K562 (cell line): Measurements from ENCODE around the gene ABCB9. TPM values are rescaled to one million over a fixed set of nuclear protein-coding genes. Genes with fewer than 3 reads are reported as not detected.
A peak's percentile ranks its signal among the peaks of the same experiment; 100 is the strongest.

ENCODE experiments used
- ATF4 ChIP-seq: fragments of 450-650 bp; formaldehyde crosslinking; IDR thresholded peaks from 2 replicates; pipeline ENCODE4 v1.4.0; 2022; ENCODE audit warnings: mild to moderate bottlenecking, moderate library complexity
- BACH1 ChIP-seq: fragments of 200-800 bp; sonication (Bioruptor generic); IDR thresholded peaks from 2 replicates; pipeline ENCODE4 v1.6.1; 2016; ENCODE audit warnings: missing genetic modification characterization, missing compliant biosample characterization
- CBX3 ChIP-seq, 2 experiments: IDR thresholded peaks; 1 replicate in 1 of 2; 2 replicates in 1 of 2; pipeline ENCODE4 v1.6.1; 2012; ENCODE audit warnings: inconsistent platforms in 2 of 2, low read length in 2 of 2, borderline replicate concordance in 1 of 2, control low read depth in 1 of 2
- CBX5 ChIP-seq: IDR thresholded peaks from 2 replicates; pipeline ENCODE4 v1.6.1; 2014; ENCODE audit warnings: low read depth, borderline replicate concordance
- CC2D1A ChIP-seq: fragments of 450-650 bp; IDR thresholded peaks from 2 replicates; pipeline ENCODE4 v1.6.1; 2017; ENCODE audit warnings: mild to moderate bottlenecking
- CHD4 ChIP-seq: fragments of 200-600 bp; sonication (generic); IDR thresholded peaks from 3 replicates; pipeline ENCODE4 v1.6.1; 2012; ENCODE audit warnings: low read depth, mild to moderate bottlenecking, mixed read lengths, low read length, inconsistent platforms; ENCODE audit not compliant: insufficient read depth, insufficient replicate concordance, poor library complexity, severe bottlenecking
- CREB1 ChIP-seq, 2 experiments: sonication (generic) in 1 of 2; formaldehyde crosslinking in 1 of 2; IDR thresholded peaks; 2 replicates each; pipeline versions ENCODE4 v1.6.1 to v1.8.0; 2012 to 2022; ENCODE audit warnings: inconsistent platforms in 1 of 2, mild to moderate bottlenecking in 1 of 2, missing genetic modification reagents in 1 of 2, moderate library complexity in 1 of 2
- CXXC5 ChIP-seq: fragments of 250-450 bp; sonication (Bioruptor Pico); IDR thresholded peaks from 2 replicates; pipeline ENCODE4 v1.8.0; 2022; ENCODE audit warnings: inconsistent platforms, mild to moderate bottlenecking, moderate library complexity
- EHMT2 ChIP-seq: fragments of 450-650 bp; IDR thresholded peaks from 2 replicates; pipeline ENCODE4 v1.6.1; 2018; ENCODE audit warnings: antibody characterized with exemption
- HNRNPL ChIP-seq: fragments of 200-400 bp; formaldehyde crosslinking; IDR thresholded peaks from 2 replicates; pipeline ENCODE4 v1.6.1; 2017; ENCODE audit warnings: low read depth, mild to moderate bottlenecking, low read length
- JUND ChIP-seq, 2 experiments: IDR thresholded peaks; 2 replicates in 1 of 2; 3 replicates in 1 of 2; pipeline ENCODE4 v1.6.1; 2011; ENCODE audit warnings: borderline replicate concordance in 2 of 2, low read depth in 2 of 2, low read length in 2 of 2, improper control_type of control experiment in 1 of 2, missing biosample characterization in 1 of 2, missing genetic modification characterization in 1 of 2, missing genetic modification reagents in 1 of 2
- LEF1 ChIP-seq: fragments of 450-650 bp; IDR thresholded peaks from 2 replicates; pipeline ENCODE4 v1.6.1; 2016; ENCODE audit warnings: mild to moderate bottlenecking
- NCOA4 ChIP-seq: fragments of 450-650 bp; IDR thresholded peaks from 2 replicates; pipeline ENCODE4 v1.6.1; 2018; ENCODE audit warnings: mild to moderate bottlenecking; ENCODE audit not compliant: partially characterized antibody
- RBM14 ChIP-seq: fragments of 200-400 bp; formaldehyde crosslinking; IDR thresholded peaks from 2 replicates; pipeline ENCODE4 v1.6.1; 2018; ENCODE audit warnings: low read depth, mild to moderate bottlenecking, low read length, moderate library complexity, borderline replicate concordance; ENCODE audit not compliant: insufficient read depth
- SREBF1 ChIP-seq: fragments of 150-350 bp; IDR thresholded peaks from 2 replicates; pipeline ENCODE4 v1.6.1; 2014; ENCODE audit warnings: antibody characterized with exemption, low read depth, low read length, borderline replicate concordance
- TAF7 ChIP-seq: fragments of 450-650 bp; IDR thresholded peaks from 2 replicates; pipeline ENCODE4 v1.6.1; 2016; ENCODE audit warnings: missing genetic modification characterization, missing compliant biosample characterization
- TBP ChIP-seq: optimal IDR thresholded peaks from 2 replicates; pipeline ENCODE3; 2011; ENCODE audit warnings: low read depth, low read length, improper control_type of control experiment
- TCF7 ChIP-seq: sonication (generic); IDR thresholded peaks from 2 replicates; pipeline ENCODE4 v1.6.1; 2016; ENCODE audit warnings: antibody characterized with exemption, borderline replicate concordance
- XRCC5 ChIP-seq: fragments of 200-400 bp; formaldehyde crosslinking; IDR thresholded peaks from 2 replicates; pipeline ENCODE4 v1.6.1; 2017; ENCODE audit warnings: low read depth, mild to moderate bottlenecking, low read length
- ZMIZ1 ChIP-seq, 2 experiments: fragments of 150-350 bp in 1 of 2; IDR thresholded peaks; 2 replicates each; pipeline ENCODE4 v1.6.1; 2012 to 2016; ENCODE audit warnings: low read depth in 2 of 2, low read length in 2 of 2, mild to moderate bottlenecking in 1 of 2, moderate library complexity in 1 of 2
- ZNF174 ChIP-seq: fragments of 250-450 bp; sonication (Bioruptor Pico); IDR thresholded peaks from 2 replicates; pipeline ENCODE4 v1.4.0; 2020; ENCODE audit warnings: mild to moderate bottlenecking
- ZNF57 ChIP-seq: fragments of 450-650 bp; formaldehyde crosslinking; IDR thresholded peaks from 2 replicates; pipeline ENCODE4 v1.4.0; 2020; ENCODE audit warnings: mild to moderate bottlenecking, moderate library complexity
- ZNF699 ChIP-seq: fragments of 250-450 bp; sonication (Bioruptor Pico); IDR thresholded peaks from 2 replicates; pipeline ENCODE4 v1.8.0; 2021; ENCODE audit warnings: mild to moderate bottlenecking, moderate library complexity; ENCODE audit not compliant: insufficient replicate concordance
- polyA plus RNA-seq, 8 experiments: library from polyadenylated mRNA; depleted of rRNA in 4 of 8; stranded (reverse) in 5 of 8; unstranded in 3 of 8; fragments of >200 nt; fragmentation: Nextera tagmentation in 2 of 8; fragmentation: Illumina TruSeq in 1 of 8; extraction: Ambion mirVana in 2 of 8; extraction: Trizol in 1 of 8; gene quantifications; 2 replicates each; pipeline versions ENCODE4 v1.2.1 to v1.2.3, GENCODE V29; 2011 to 2014; ENCODE audit warnings: inconsistent platforms in 1 of 8, missing spikeins in 1 of 8
- total RNA-seq, 7 experiments: library from RNA; depleted of rRNA in 6 of 7; stranded (reverse); fragments of >200 nt in 6 of 7; fragmentation: Illumina TruSeq in 2 of 7; extraction: Trizol in 2 of 7; gene quantifications; 2 replicates each; pipeline versions ENCODE4 v1.2.1 to v1.2.3, GENCODE V29; 2011 to 2021; ENCODE audit warnings: low replicate concordance in 1 of 7

The ABCB9 gene
- total and polyA plus RNA-seq, 9 of the 15 experiments (the other 6 are each of a cell fraction or from before 2014, with no cell fraction given), result 0.20 to 12.6 (median 6.2) TPM

GRCh38 chr12:122894193-122895121, 71.8 kb downstream of the ABCB9 start (continued):
- TF ChIP-seq TCF7 (no peak), ZNF57 (CRISPR knock-in tag) (no peak), ZMIZ1 (IDR thresholded peaks at IDR 0.05; ENCODE audit: low read depth in 2 of 2, low read length in 2 of 2) (no peak), CHD4 (no peak), RBM14 (no peak), BACH1 (no peak), CXXC5 (CRISPR knock-in tag) (no peak; the same call in 1 of the 2 replicates), LEF1 (no peak), TAF7 (tag) (no peak), SREBF1 (no peak), ZNF699 (CRISPR knock-in tag) (no peak), NCOA4 (no peak), EHMT2 (no peak), ATF4 (no peak), XRCC5 (0 out of 2 replicates have a peak, but pooled peaks have one; percentile 32), JUND (IDR thresholded peaks at IDR 0.05; ENCODE audit: borderline replicate concordance, low read depth, low read length) (no peak), JUND (tag; IDR thresholded peaks at IDR 0.05; ENCODE audit: borderline replicate concordance, low read depth, low read length) (no peak), CREB1 (IDR thresholded peaks at IDR 0.05) (no peak), CREB1 (CRISPR knock-in tag; IDR thresholded peaks at IDR 0.05) (no peak), HNRNPL (0 out of 2 replicates have a peak, but pooled peaks have one; percentile 69), CBX5 (no peak), CC2D1A (no peak), ZNF174 (CRISPR knock-in tag) (no peak), TBP (no peak), CBX3 (IDR thresholded peaks at IDR 0.05; ENCODE audit: borderline replicate concordance in 1 of 2, low read length in 2 of 2) (0 out of 3 replicates have a peak, but pooled peaks of 1 of the 2 experiments have one; percentile 36)
